BE2C (cell line): ENCODE measurements around the gene HNF1B.

ENCODE experiments used
- DNase-seq: peaks from one replicate; pipeline ENCODE4 v3.0.0-alpha.2; 2020
- H3K27me3 ChIP-seq: fragments of 250-450 bp; sonication (Bioruptor Pico); 2 replicates; pipeline ENCODE4 v1.5.1; 2020; ENCODE audit warnings: mild to moderate bottlenecking
- H3K36me3 ChIP-seq: fragments of 250-450 bp; sonication (Bioruptor Pico); 2 replicates; pipeline ENCODE4 v1.5.1; 2020; ENCODE audit warnings: mild to moderate bottlenecking
- H3K4me1 ChIP-seq: fragments of 250-450 bp; sonication (Bioruptor Pico); 2 replicates; pipeline ENCODE4 v1.5.1; 2020
- H3K4me3 ChIP-seq: 2 replicates; pipeline ENCODE4 v1.5.1; 2011; ENCODE audit warnings: low read depth, low read length
- H3K9me3 ChIP-seq: fragments of 250-450 bp; sonication (Bioruptor Pico); 2 replicates; pipeline ENCODE4 v1.5.1; 2020
- TF ChIP-seq, protein P1 (sequence below): IDR thresholded peaks from 2 replicates; pipeline ENCODE4 v1.5.1; 2012; ENCODE audit warnings: mild to moderate bottlenecking, low read depth, low read length

Gene HNF1B

DNA sequence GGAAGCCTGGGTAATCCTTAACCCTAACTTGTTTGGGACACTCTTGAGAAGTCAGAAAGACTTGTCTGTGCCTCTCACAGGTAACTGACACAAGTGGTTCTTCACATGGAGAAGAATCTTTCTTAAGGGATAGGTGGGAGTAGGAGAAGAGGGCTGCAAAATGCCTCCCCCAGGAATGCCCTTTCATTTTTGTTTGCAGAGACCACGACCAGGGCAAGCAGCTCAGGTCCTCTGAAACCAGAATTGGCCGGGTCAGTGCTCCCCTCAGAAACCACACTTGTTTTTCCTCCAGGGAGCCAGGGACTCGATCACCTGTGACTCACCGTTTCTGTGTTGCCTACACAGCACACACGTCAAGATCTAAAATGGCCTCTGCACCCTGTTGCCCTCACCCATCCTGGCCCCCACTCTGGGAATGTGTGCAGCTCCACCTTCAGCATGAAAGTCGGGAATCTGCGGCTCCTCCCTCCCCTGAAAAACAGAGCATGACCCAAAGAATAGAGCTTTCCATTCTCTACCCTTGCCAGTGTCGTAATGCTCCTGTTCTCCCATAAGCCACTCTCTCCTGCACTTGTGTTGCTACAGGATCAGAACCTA lies 36.1 kb downstream of the HNF1B start:
- Histone ChIP-seq H3K27me3 (peaks cover 40% of the 10 kb centered on the region), H3K36me3 (no peaks in the 10 kb centered on the region), H3K4me1 (no peaks in the 10 kb centered on the region), H3K9me3 (no peaks in the 10 kb centered on the region), H3K4me3 (no peak overlapping the region)
- TF ChIP-seq, protein P1, sequence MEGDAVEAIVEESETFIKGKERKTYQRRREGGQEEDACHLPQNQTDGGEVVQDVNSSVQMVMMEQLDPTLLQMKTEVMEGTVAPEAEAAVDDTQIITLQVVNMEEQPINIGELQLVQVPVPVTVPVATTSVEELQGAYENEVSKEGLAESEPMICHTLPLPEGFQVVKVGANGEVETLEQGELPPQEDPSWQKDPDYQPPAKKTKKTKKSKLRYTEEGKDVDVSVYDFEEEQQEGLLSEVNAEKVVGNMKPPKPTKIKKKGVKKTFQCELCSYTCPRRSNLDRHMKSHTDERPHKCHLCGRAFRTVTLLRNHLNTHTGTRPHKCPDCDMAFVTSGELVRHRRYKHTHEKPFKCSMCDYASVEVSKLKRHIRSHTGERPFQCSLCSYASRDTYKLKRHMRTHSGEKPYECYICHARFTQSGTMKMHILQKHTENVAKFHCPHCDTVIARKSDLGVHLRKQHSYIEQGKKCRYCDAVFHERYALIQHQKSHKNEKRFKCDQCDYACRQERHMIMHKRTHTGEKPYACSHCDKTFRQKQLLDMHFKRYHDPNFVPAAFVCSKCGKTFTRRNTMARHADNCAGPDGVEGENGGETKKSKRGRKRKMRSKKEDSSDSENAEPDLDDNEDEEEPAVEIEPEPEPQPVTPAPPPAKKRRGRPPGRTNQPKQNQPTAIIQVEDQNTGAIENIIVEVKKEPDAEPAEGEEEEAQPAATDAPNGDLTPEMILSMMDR = no peak
- no peak for DNase-seq

DNA sequence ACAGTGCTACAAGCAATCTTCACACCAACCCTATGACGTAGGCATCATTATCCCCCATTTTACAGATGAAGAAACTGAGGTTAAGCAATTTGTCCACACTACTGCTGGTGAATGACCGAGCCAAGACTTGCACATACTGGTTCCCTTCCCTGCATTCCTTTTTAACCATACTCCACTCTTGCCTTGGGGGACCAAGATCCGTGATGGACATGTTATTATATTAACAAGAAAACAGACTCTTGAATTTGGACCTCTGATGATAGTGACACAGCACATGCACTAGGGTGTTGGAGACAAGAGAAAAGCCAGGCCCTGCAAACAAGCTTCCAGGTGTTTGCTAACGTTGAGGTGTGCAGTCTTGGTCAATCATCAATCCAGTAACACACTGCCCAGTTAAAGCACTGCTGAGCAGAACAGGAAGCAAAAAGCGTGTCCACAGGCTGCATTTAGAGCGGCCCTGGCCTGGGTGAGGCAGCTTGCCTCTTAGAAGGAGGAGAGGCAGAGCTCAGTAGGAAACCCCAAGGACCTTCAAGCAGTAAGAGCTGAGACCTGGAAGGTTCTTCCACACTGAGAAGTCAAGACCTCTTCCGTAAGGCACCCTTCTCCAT lies 36.7 kb downstream of the HNF1B start:
- no peak overlapping the region for H3K4me3 ChIP-seq
- peaks cover 36% of the 10 kb centered on the region for H3K27me3 ChIP-seq
- DNase-seq = no peak
- no peaks in the 10 kb centered on the region for H3K36me3 ChIP-seq
- no peaks in the 10 kb centered on the region for H3K9me3 ChIP-seq
- TF ChIP-seq, protein P1 = no peak
- H3K4me1 ChIP-seq = no peaks in the 10 kb centered on the region

DNA sequence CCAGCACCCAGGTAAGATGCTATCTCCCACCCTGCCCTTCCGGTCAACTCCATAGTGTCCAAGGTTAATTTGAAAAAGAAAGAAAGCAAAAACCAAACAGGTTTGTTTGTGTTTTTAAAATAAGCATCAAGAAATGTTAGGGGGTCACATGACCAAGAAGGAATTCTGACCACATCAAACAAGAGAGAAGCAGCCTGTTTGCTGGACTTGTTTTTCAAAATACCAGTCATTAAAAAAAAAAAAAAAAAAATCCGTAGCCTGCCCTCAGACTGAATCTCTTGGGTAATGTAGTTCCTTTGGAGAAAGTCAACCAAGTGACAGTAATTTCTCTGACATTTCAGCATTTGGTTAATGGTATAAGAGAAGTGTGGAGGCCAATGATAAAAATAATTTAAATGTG lies 38.4 kb downstream of the HNF1B start:
- Histone ChIP-seq H3K27me3 (peaks cover 24% of the 10 kb centered on the region), H3K9me3 (no peaks in the 10 kb centered on the region), H3K36me3 (no peaks in the 10 kb centered on the region), H3K4me1 (no peaks in the 10 kb centered on the region), H3K4me3 (no peak overlapping the region)
- TF ChIP-seq, protein P1 = no peak
- DNase-seq = no peak

DNA sequence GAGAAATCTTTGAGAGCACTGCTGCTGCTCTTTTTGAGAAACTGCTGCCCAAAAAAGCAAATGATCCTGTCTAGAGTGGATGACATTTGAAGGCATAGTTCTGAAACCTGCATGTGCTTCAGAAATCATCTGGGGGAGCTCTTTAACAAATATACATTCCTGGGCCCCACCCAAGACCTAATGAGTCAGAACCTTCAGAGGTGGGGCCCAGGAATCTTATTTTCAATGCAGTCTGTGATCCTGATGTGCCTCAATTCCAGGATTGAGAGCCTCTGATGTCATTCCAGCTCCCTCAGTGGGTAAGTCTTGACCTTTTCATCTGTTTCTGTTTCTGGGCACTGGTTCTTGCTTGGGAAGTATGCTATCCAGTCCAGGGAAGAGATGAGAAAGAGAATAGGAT lies 42.3 kb downstream of the HNF1B start:
- H3K36me3 ChIP-seq = no peaks in the 10 kb centered on the region
- DNase-seq = no peak
- H3K9me3 ChIP-seq = no peaks in the 10 kb centered on the region
- H3K4me3 ChIP-seq = no peak overlapping the region
- H3K4me1 ChIP-seq = no peaks in the 10 kb centered on the region
- H3K27me3 ChIP-seq = peaks cover 11% of the 10 kb centered on the region
- TF ChIP-seq, protein P1 = no peak

DNA sequence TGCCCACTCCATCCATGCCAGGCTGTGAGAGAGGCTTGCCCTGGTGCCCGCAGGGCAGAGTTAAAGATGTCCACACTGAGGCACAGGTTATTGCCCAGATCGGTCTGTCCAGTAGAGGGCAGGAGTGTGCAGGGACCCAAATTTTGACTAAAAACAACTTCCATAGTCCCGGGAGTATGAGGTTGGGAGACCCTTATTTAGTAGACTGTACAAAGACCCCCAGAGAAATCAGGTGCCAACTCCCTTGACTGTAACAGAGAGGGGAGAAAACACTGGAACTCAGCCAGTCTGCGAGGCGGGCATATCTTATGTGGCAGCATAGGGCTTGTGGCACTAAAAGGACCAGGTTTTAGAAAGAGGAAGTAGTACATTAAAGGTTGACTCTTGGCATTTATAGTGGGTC lies 43.4 kb downstream of the HNF1B start:
- TF ChIP-seq, protein P1 = peak; percentile 63
- Histone ChIP-seq H3K36me3 (no peaks in the 10 kb centered on the region), H3K27me3 (peaks cover 11% of the 10 kb centered on the region), H3K4me1 (no peaks in the 10 kb centered on the region), H3K9me3 (no peaks in the 10 kb centered on the region), H3K4me3 (no peak overlapping the region)
- peak; percentile 16 for DNase-seq

DNA sequence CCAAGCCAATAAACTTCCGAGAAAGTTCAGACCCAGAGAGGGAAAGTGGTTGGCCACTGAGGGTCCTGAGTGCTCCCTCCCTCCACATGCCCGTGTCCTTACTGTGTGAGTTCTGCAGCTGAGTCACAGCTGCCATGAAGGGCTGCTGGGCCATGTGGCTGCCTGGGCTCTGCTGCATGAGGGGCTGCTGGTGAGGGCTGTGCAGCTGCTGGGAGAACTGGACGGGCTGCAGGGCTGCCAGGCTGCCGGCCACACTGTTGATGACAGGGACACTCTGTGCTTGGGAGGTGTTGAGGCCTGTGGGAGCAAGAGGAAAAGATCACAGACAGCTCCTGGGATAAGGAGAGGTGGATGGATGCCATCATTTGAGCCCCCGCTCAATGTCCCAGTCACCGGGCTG lies 44.0 kb downstream of the HNF1B start:
- Histone ChIP-seq H3K9me3 (no peaks in the 10 kb centered on the region), H3K4me3 (no peak overlapping the region), H3K27me3 (peaks cover 11% of the 10 kb centered on the region), H3K36me3 (no peaks in the 10 kb centered on the region), H3K4me1 (no peaks in the 10 kb centered on the region)
- peak; percentile 28 for DNase-seq
- TF ChIP-seq, protein P1 = no peak
